H9 (cell line): ENCODE measurements around the gene NT5C3A. TPM values are rescaled to one million over a fixed set of nuclear protein-coding genes. Genes with fewer than 3 reads are reported as not detected.

ENCODE experiments used
- DNase-seq: peaks from one replicate; pipeline ENCODE4 v3.0.0-alpha.2; 2017
- H2AFZ ChIP-seq: one replicate; pipeline ENCODE4 v1.6.1; 2013; ENCODE audit warnings: mild to moderate bottlenecking, low read length, control low read depth, moderate library complexity
- H2AK5ac ChIP-seq: 2 replicates; pipeline ENCODE4 v1.6.1; 2013; ENCODE audit warnings: low read length, control low read depth, mixed read lengths; ENCODE audit not compliant: insufficient read length
- H2BK120ac ChIP-seq: one replicate; pipeline ENCODE4 v1.6.1; 2013; ENCODE audit warnings: low read depth, mild to moderate bottlenecking, low read length, control low read depth, inconsistent platforms; ENCODE audit not compliant: poor library complexity, severe bottlenecking
- H2BK12ac ChIP-seq: 2 replicates; pipeline ENCODE4 v1.6.1; 2013; ENCODE audit warnings: low read length, control low read depth, mixed read lengths, low read depth; ENCODE audit not compliant: insufficient read length
- H2BK15ac ChIP-seq: 2 replicates; pipeline ENCODE4 v1.6.1; 2013; ENCODE audit warnings: low read depth, low read length, control low read depth
- H2BK20ac ChIP-seq: one replicate; pipeline ENCODE4 v1.6.1; 2013; ENCODE audit warnings: low read depth, mild to moderate bottlenecking, low read length, control low read depth, inconsistent platforms; ENCODE audit not compliant: poor library complexity, severe bottlenecking
- H2BK5ac ChIP-seq: 2 replicates; pipeline ENCODE4 v1.6.1; 2013; ENCODE audit warnings: low read length, control low read depth, mixed read lengths; ENCODE audit not compliant: insufficient read length
- H3K14ac ChIP-seq: 2 replicates; pipeline ENCODE4 v1.6.1; 2013; ENCODE audit warnings: low read length, control low read depth; ENCODE audit not compliant: insufficient read depth
- H3K18ac ChIP-seq: 2 replicates; pipeline ENCODE4 v1.6.1; 2013; ENCODE audit warnings: low read depth, mild to moderate bottlenecking, mixed read lengths, low read length, control low read depth; ENCODE audit not compliant: insufficient read length
- H3K23ac ChIP-seq: 2 replicates; pipeline ENCODE4 v1.6.1; 2013; ENCODE audit warnings: low read length, control low read depth, mixed read lengths, low read depth; ENCODE audit not compliant: insufficient read length
- H3K23me2 ChIP-seq: 2 replicates; pipeline ENCODE4 v1.6.1; 2013; ENCODE audit warnings: low read depth, mild to moderate bottlenecking, mixed read lengths, low read length, control low read depth; ENCODE audit not compliant: insufficient read length, poor library complexity, severe bottlenecking
- H3K27ac ChIP-seq: 2 replicates; pipeline ENCODE4 v1.5.1; 2013; ENCODE audit warnings: low read length, control low read depth, mixed read lengths, low read depth; ENCODE audit not compliant: insufficient read length
- H3K27me3 ChIP-seq: 2 replicates; pipeline ENCODE4 v1.6.1; 2013; ENCODE audit warnings: low read length, control low read depth, inconsistent platforms; ENCODE audit not compliant: insufficient read depth
- H3K4ac ChIP-seq: 2 replicates; pipeline ENCODE4 v1.6.1; 2013; ENCODE audit warnings: low read depth, mild to moderate bottlenecking, control low read depth, inconsistent platforms, low read length, moderate library complexity
- H3K4me1 ChIP-seq: 2 replicates; pipeline ENCODE4 v1.6.1; 2013; ENCODE audit warnings: low read length, control low read depth, inconsistent platforms; ENCODE audit not compliant: insufficient read depth
- H3K4me2 ChIP-seq: 2 replicates; pipeline ENCODE4 v1.6.1; 2013; ENCODE audit warnings: low read length, control low read depth, mixed read lengths; ENCODE audit not compliant: insufficient read length, insufficient read depth
- H3K56ac ChIP-seq: 2 replicates; pipeline ENCODE4 v1.6.1; 2013; ENCODE audit warnings: low read depth, mild to moderate bottlenecking, mixed read lengths, low read length, control low read depth; ENCODE audit not compliant: insufficient read length
- H3K79me1 ChIP-seq: 2 replicates; pipeline ENCODE4 v1.6.1; 2013; ENCODE audit warnings: low read depth, mild to moderate bottlenecking, moderate library complexity, low read length, control low read depth, inconsistent platforms; ENCODE audit not compliant: insufficient read depth, poor library complexity, severe bottlenecking
- H3K79me2 ChIP-seq: 2 replicates; pipeline ENCODE4 v1.6.1; 2013; ENCODE audit warnings: low read length, control low read depth, inconsistent platforms; ENCODE audit not compliant: insufficient read depth
- H3K9ac ChIP-seq: 2 replicates; pipeline ENCODE4 v1.6.1; 2013; ENCODE audit warnings: low read length, control low read depth, mixed read lengths; ENCODE audit not compliant: insufficient read length; ENCODE audit errors: extremely low read depth
- H3K9me3 ChIP-seq: one replicate; pipeline ENCODE4 v1.6.1; 2013; ENCODE audit warnings: low read depth, low read length, inconsistent platforms; ENCODE audit not compliant: control insufficient read depth
- H3T11ph ChIP-seq: one replicate; pipeline ENCODE4 v1.6.1; 2013; ENCODE audit warnings: mild to moderate bottlenecking, low read length, control low read depth, inconsistent platforms
- H4K20me1 ChIP-seq: one replicate; pipeline ENCODE4 v1.6.1; 2013; ENCODE audit not compliant: control insufficient read depth, insufficient read length, insufficient read depth
- H4K5ac ChIP-seq: 2 replicates; pipeline ENCODE4 v1.6.1; 2013; ENCODE audit warnings: low read depth, mild to moderate bottlenecking, mixed read lengths, low read length, control low read depth; ENCODE audit not compliant: insufficient read length
- H4K8ac ChIP-seq: replicated peaks from 2 replicates; pipeline ENCODE4 v1.6.1; 2013; ENCODE audit warnings: low read length, control low read depth, mixed read lengths, low read depth; ENCODE audit not compliant: insufficient read length
- H4K91ac ChIP-seq: 2 replicates; pipeline ENCODE4 v1.6.1; 2013; ENCODE audit warnings: low read depth, mild to moderate bottlenecking, moderate library complexity, mixed read lengths, low read length, control low read depth; ENCODE audit not compliant: insufficient read length
- H3K27ac Mint-ChIP-seq, 3 experiments: 2 replicates in 2 of 3; 3 replicates in 1 of 3; pipeline ENCODE4 v1.8.0; 2020 to 2021; ENCODE audit warnings: mixed read lengths in 3 of 3, mild to moderate bottlenecking in 1 of 3, moderate library complexity in 1 of 3
- H3K27me3 Mint-ChIP-seq: 2 replicates; pipeline ENCODE4 v1.8.0; 2021; ENCODE audit warnings: low read depth, mild to moderate bottlenecking, moderate library complexity, mixed read lengths
- H3K36me3 Mint-ChIP-seq, 3 experiments: 2 replicates in 2 of 3; 3 replicates in 1 of 3; pipeline ENCODE4 v1.8.0; 2020 to 2021; ENCODE audit warnings: low read depth in 3 of 3, mixed read lengths in 3 of 3; ENCODE audit not compliant: insufficient read depth in 1 of 3
- H3K4me1 Mint-ChIP-seq, 2 experiments: 2 replicates each; pipeline ENCODE4 v1.8.0; 2020; ENCODE audit warnings: mixed read lengths in 2 of 2
- H3K4me3 Mint-ChIP-seq, 2 experiments: 2 replicates in 1 of 2; 3 replicates in 1 of 2; pipeline ENCODE4 v1.8.0; 2020 to 2021; ENCODE audit warnings: mild to moderate bottlenecking in 2 of 2, mixed read lengths in 2 of 2, moderate library complexity in 1 of 2
- H3K9me3 Mint-ChIP-seq, 2 experiments: 2 replicates in 1 of 2; 3 replicates in 1 of 2; pipeline ENCODE4 v1.8.0; 2020; ENCODE audit warnings: mild to moderate bottlenecking in 2 of 2, mixed read lengths in 2 of 2, moderate library complexity in 1 of 2
- CTCF ChIP-seq: fragments of 200-600 bp; sonication (generic); conservative IDR thresholded peaks from 3 replicates; pipeline ENCODE4 v1.8.0; 2021; ENCODE audit warnings: antibody characterized with exemption, mild to moderate bottlenecking
- WGBS: extraction: QIAGEN DNeasy Blood & Tissue Kit; methylation state at CpG from one replicate; pipeline ENCODE4 v1.1.7; 2013; ENCODE audit warnings: missing lambda C conversion rate, low lambda C conversion rate, mixed read lengths; ENCODE audit not compliant: insufficient read length; ENCODE audit errors: extremely low coverage; 5-methylcytosine and 5-hydroxymethylcytosine counted together
- total RNA-seq: library from RNA; stranded (reverse); gene quantifications from 2 replicates; pipeline ENCODE4 v1.2.1, GENCODE V29; 2021

NT5C3A gene
- total RNA-seq, 1 experiment from 2014 or later = 22.1 TPM

DNA sequence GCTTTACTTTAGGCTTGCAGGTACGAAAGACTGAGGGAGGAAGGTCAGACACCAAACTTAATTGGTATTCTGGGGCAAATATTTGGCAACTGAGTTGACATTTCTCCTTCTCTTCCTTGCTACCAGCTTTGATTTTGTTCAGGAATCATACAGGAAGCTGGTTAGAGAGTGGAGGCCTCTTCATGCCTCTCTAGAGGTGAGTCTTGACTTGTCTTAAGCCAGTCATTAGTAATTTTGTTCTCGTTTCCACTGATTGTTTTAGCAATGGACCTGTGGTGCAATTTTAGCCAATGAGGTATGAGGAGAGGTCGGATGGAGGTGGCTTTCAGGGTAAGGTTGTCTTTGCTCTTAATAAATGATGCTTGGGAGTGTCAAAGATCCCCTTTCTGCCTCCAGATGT lies 49.0 kb upstream of the NT5C3A start:
- no peaks in the 10 kb centered on the region for H4K20me1 ChIP-seq
- H2BK15ac ChIP-seq = no peak overlapping the region
- no peak overlapping the region for H4K91ac ChIP-seq
- no peak overlapping the region for H3K27ac Mint-ChIP-seq
- H2BK12ac ChIP-seq = no peak overlapping the region
- no peak overlapping the region for H2BK120ac ChIP-seq
- no peaks in the 10 kb centered on the region for H3K36me3 Mint-ChIP-seq
- no peak overlapping the region for H3K14ac ChIP-seq
- no peak overlapping the region for H3K56ac ChIP-seq
- no peak overlapping the region for H2AK5ac ChIP-seq
- H3K9me3 Mint-ChIP-seq = no peaks in the 10 kb centered on the region
- H3K4me1 ChIP-seq = peaks cover 3% of the 10 kb centered on the region
- TF ChIP-seq CTCF = no peak
- H3K4me2 ChIP-seq = no peak overlapping the region
- H3K4me1 Mint-ChIP-seq = peaks cover 17 to 18% of the 10 kb centered on the region in 2 experiments
- H3K4ac ChIP-seq = no peak overlapping the region
- H3K79me2 ChIP-seq = no peaks in the 10 kb centered on the region; the same call in 1 of the 2 replicates
- no peak overlapping the region for H4K5ac ChIP-seq
- no peaks in the 10 kb centered on the region for H3K9me3 ChIP-seq
- no peak for DNase-seq
- H3K23ac ChIP-seq = no peak overlapping the region
- no peak overlapping the region for H3K9ac ChIP-seq
- peaks cover 3% of the 10 kb centered on the region for H3K23me2 ChIP-seq
- H3K27me3 Mint-ChIP-seq = peaks cover 57% of the 10 kb centered on the region
- H3K18ac ChIP-seq = no peak overlapping the region
- no peak overlapping the region for H2BK5ac ChIP-seq
- no peak overlapping the region for H2BK20ac ChIP-seq
- no peak overlapping the region for H2AFZ ChIP-seq
- H3T11ph ChIP-seq = no peak overlapping the region
- H3K79me1 ChIP-seq = peaks cover under 1% of the 10 kb centered on the region
- no peak overlapping the region for H3K4me3 Mint-ChIP-seq
- peaks cover 3% of the 10 kb centered on the region; the same call in 1 of the 2 replicates for H3K27me3 ChIP-seq
- no peak overlapping the region for H4K8ac ChIP-seq
- no CpG with 5 or more reads among the region's 3 CpGs for WGBS
- no peak overlapping the region for H3K27ac ChIP-seq
